PC-3 (cell line): ENCODE data around the gene SQOR. TPM values are rescaled to one million over a fixed set of nuclear protein-coding genes. Genes with fewer than 3 reads are reported as not detected.

Experiments used
- ATAC-seq: fragments of 200-7000 bp; cut with Tn5 transposase; 2 replicates; pipeline ENCODE4 v1.9.1; 2020; ENCODE audit warnings: mild to moderate bottlenecking, moderate library complexity
- BruUV-seq: library from RNA; stranded (reverse); fragments of 400-500 nt; replicated peaks from 2 replicates; lab custom pipeline; 2021; lab: Mats Ljungman, UMichigan
- CTCF ChIA-PET: fragments of 300-600 bp; sonication (Branson Sonifier 250); formaldehyde crosslinking; loops from one replicate; lab custom pipeline; 2022; ENCODE audit warnings: antibody characterized with exemption; lab: Charles Lee
- POLR2A ChIA-PET: fragments of 300-600 bp; sonication (Branson Sonifier 250); formaldehyde crosslinking; loops from one replicate; lab custom pipeline; 2022; ENCODE audit warnings: antibody characterized with exemption; ENCODE audit not compliant: unreplicated experiment; lab: Charles Lee
- DNase-seq: peaks from one replicate; pipeline ENCODE4 v3.0.0-alpha.2; 2015
- H2AFZ ChIP-seq: fragments of 300-600 bp; sonication (generic); 2 replicates; pipeline ENCODE4 v1.6.0; 2016; ENCODE audit warnings: antibody characterized with exemption, low read length
- H3F3A ChIP-seq: fragments of 300-600 bp; sonication (generic); one replicate; pipeline ENCODE4 v1.6.0; 2017; ENCODE audit warnings: antibody characterized with exemption, low read length, control low read depth, mild to moderate bottlenecking; ENCODE audit not compliant: unreplicated experiment
- H3K27ac ChIP-seq: fragments of 300-600 bp; sonication (generic); 2 replicates; pipeline ENCODE4 v1.5.1; 2016; ENCODE audit warnings: mild to moderate bottlenecking, low read length
- H3K27me3 ChIP-seq: fragments of 300-600 bp; sonication (generic); 2 replicates; pipeline ENCODE4 v1.6.1; 2016; ENCODE audit warnings: low read length, mixed read lengths
- H3K36me3 ChIP-seq: fragments of 300-600 bp; sonication (generic); 2 replicates; pipeline ENCODE4 v1.6.1; 2016; ENCODE audit warnings: low read depth, mixed run types, low read length, mixed read lengths
- H3K4me1 ChIP-seq: fragments of 300-600 bp; sonication (generic); 2 replicates; pipeline ENCODE4 v1.5.1; 2016; ENCODE audit warnings: low read length; ENCODE audit not compliant: insufficient read depth
- H3K4me2 ChIP-seq: fragments of 300-600 bp; sonication (generic); 2 replicates; pipeline ENCODE4 v1.6.0; 2016; ENCODE audit warnings: low read length
- H3K4me3 ChIP-seq: fragments of 300-600 bp; sonication (generic); 2 replicates; pipeline ENCODE4 v1.5.1; 2016; ENCODE audit warnings: mild to moderate bottlenecking, low read length, mixed read lengths
- H3K79me2 ChIP-seq: fragments of 300-600 bp; sonication (generic); 2 replicates; pipeline ENCODE4 v1.6.1; 2017; ENCODE audit warnings: low read length, mixed read lengths
- H3K9ac ChIP-seq: fragments of 300-600 bp; sonication (generic); 2 replicates; pipeline ENCODE4 v1.6.0; 2016; ENCODE audit warnings: mild to moderate bottlenecking, low read length
- H3K9me2 ChIP-seq: fragments of 300-600 bp; sonication (generic); replicated peaks from 2 replicates; pipeline ENCODE4 v1.6.1; 2016; ENCODE audit warnings: mixed run types, low read length, mixed read lengths
- H3K9me3 ChIP-seq: fragments of 300-600 bp; sonication (generic); 2 replicates; pipeline ENCODE4 v1.6.1; 2016; ENCODE audit warnings: low read length, mixed read lengths
- H4K20me1 ChIP-seq: fragments of 300-600 bp; sonication (generic); 2 replicates; pipeline ENCODE4 v1.6.1; 2016; ENCODE audit warnings: low read length, mixed read lengths
- EZH2 ChIP-seq: fragments of 300-600 bp; sonication (generic); IDR thresholded peaks from one replicate; pipeline ENCODE4 v1.6.1; 2017; ENCODE audit warnings: antibody characterized with exemption, mild to moderate bottlenecking, low read length; ENCODE audit not compliant: unreplicated experiment
- EZH2phosphoT487 ChIP-seq: fragments of 300-600 bp; sonication (generic); IDR thresholded peaks from 2 replicates; pipeline ENCODE4 v1.6.1; 2018; ENCODE audit warnings: mild to moderate bottlenecking, antibody characterized with exemption, low read length, borderline replicate concordance
- intact Hi-C: fragments of 100-400 bp; cut with micrococcal nuclease; formaldehyde crosslinking; loops from 2 replicates; pipeline ENCODE4 v1.9.0; 2023
- total RNA-seq: library from RNA; depleted of rRNA; stranded (reverse); fragments of >200 nt; gene quantifications from 2 replicates; pipeline ENCODE4 v1.2.3, GENCODE V29; 2014
- TF ChIP-seq, protein P1 (sequence below): fragments of 300-600 bp; sonication (generic); conservative IDR thresholded peaks from 2 replicates; pipeline ENCODE4 v1.5.1; 2017; ENCODE audit warnings: antibody characterized with exemption, low read depth, mild to moderate bottlenecking, low read length

The SQOR gene
- total RNA-seq, 1 experiment from 2014 or later = 86.1 TPM

DNA sequence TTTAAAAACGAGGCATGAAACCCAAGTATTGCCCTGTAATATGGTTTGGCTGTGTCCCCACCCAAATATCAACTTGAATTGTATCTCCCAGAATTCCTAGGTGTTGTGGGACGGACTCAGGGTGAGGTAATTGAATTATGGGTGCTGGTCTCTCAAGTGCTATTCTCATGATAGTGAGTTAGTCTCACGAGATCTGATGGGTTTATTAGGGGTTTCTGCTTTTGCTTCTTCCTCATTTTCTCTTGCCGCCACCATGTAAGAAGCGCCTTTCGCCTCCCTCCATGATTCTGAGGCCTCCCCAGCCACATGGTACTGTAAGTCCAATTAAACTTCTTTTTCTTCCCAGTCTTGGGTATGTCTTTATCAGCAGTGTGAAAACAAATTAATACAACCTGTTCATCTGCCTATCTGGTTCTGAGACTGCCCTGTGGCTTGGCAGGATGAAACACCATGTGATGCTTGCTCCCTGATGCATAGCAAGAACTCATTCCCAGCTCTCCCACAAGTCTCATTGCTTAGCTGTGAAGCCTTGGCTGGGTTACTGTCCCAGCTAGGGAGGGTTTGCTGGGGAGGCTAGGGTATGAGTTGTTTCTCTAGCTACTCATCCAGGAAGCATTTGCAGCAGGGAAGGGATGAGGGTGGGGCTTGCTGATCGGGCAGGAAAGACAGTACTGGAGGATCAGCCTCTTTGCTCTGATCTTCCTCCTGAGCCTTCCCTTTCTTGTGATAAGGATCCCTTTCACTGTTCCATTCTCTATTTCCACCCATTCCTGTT lies 3.7 kb upstream of the SQOR start:
- ChIA-PET POLR2A (interaction anchor here (0.5 to 0.6 kb wide), 2 partner anchors 10 to 606 kb away, joined by 3 to 4 read pairs; no protein-coding TSS in a partner anchor), CTCF (interaction anchor here (0.5 to 0.8 kb wide), 2 partner anchors 10 to 873 kb away, joined by 3 read pairs; no protein-coding TSS in a partner anchor)
- TF ChIP-seq EZH2 (no peak), EZH2phosphoT487 (no peak)
- TF ChIP-seq, protein P1, sequence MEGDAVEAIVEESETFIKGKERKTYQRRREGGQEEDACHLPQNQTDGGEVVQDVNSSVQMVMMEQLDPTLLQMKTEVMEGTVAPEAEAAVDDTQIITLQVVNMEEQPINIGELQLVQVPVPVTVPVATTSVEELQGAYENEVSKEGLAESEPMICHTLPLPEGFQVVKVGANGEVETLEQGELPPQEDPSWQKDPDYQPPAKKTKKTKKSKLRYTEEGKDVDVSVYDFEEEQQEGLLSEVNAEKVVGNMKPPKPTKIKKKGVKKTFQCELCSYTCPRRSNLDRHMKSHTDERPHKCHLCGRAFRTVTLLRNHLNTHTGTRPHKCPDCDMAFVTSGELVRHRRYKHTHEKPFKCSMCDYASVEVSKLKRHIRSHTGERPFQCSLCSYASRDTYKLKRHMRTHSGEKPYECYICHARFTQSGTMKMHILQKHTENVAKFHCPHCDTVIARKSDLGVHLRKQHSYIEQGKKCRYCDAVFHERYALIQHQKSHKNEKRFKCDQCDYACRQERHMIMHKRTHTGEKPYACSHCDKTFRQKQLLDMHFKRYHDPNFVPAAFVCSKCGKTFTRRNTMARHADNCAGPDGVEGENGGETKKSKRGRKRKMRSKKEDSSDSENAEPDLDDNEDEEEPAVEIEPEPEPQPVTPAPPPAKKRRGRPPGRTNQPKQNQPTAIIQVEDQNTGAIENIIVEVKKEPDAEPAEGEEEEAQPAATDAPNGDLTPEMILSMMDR = no peak
- BruUV-seq = no TSS peak
- ATAC-seq (peak; percentile 21), DNase-seq (peak; percentile 73)
- H3K79me2 ChIP-seq = peaks cover 10% of the 10 kb centered on the region
- H3K9me3 ChIP-seq = no peaks in the 10 kb centered on the region; the same call in 1 of the 2 replicates
- H3K36me3 ChIP-seq = no peaks in the 10 kb centered on the region
- no peaks in the 10 kb centered on the region for H3K9me2 ChIP-seq
- intact Hi-C loops = no loop called here
- H3K27me3 ChIP-seq = no peaks in the 10 kb centered on the region
- no peak overlapping the region for H3K9ac ChIP-seq
- H3K4me2 ChIP-seq = peak overlapping the region; percentile 68
- peak overlapping the region; percentile 37; the same call in 1 of the 2 replicates for H3K4me3 ChIP-seq
- peak overlapping the region; percentile 30; the same call in 1 of the 2 replicates for H3K27ac ChIP-seq
- peaks cover 10% of the 10 kb centered on the region for H3K4me1 ChIP-seq
- no peaks in the 10 kb centered on the region for H4K20me1 ChIP-seq
- H3F3A ChIP-seq = no peaks in the 10 kb centered on the region
- peak overlapping the region; percentile 76 for H2AFZ ChIP-seq

DNA sequence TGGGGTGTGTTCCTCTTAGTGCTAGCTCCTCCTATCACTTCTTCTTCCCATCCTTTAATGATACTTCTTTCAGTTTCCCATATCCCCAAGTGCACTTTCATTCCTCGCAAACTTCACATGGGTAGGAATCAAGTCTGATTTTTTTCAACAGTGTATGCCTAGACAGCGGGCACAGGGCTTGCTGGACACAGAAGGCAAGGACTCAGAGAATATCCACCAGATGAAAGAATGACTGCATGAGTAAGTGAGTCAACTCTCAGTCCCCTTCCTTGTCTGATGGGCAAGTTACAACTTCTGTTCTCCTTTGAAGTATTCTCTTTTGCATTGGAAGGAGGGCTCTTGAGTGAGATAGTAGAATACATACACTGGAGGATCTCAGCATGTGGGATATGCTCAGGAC lies 3.1 kb upstream of the SQOR start:
- Histone ChIP-seq H3K9ac (no peak overlapping the region), H3K9me2 (no peaks in the 10 kb centered on the region), H3K79me2 (peaks cover 17% of the 10 kb centered on the region), H3K27ac (0 out of 2 replicates have a peak overlapping the region, but pooled peaks have one; percentile 30), H3K36me3 (no peaks in the 10 kb centered on the region), H3K4me1 (peaks cover 14% of the 10 kb centered on the region), H4K20me1 (no peaks in the 10 kb centered on the region), H3K9me3 (no peaks in the 10 kb centered on the region), H3F3A (no peaks in the 10 kb centered on the region), H3K27me3 (no peaks in the 10 kb centered on the region), H3K4me2 (peak overlapping the region; percentile 68), H2AFZ (peak overlapping the region; percentile 76), H3K4me3 (peak overlapping the region; percentile 37; the same call in 1 of the 2 replicates)
- BruUV-seq = no TSS peak
- intact Hi-C loops = no loop called here
- CTCF ChIA-PET = interaction anchor here (0.8 kb wide), 1 partner anchor 9 kb away, joined by 3 read pairs; no protein-coding TSS in a partner anchor
- POLR2A ChIA-PET = interaction anchor here (0.5 kb wide), 1 partner anchor 605 kb away, joined by 3 read pairs; no protein-coding TSS in a partner anchor
- TF ChIP-seq EZH2phosphoT487 (no peak), EZH2 (no peak)
- TF ChIP-seq, protein P1 = no peak
- DNase-seq (no peak), ATAC-seq (no peak)
